PC-9 (cell line): ENCODE results near the gene CHMP4B. TPM values are rescaled to one million over a fixed set of nuclear protein-coding genes. Genes with fewer than 3 reads are reported as not detected.

Experiments
- BruUV-seq: library from RNA; stranded (reverse); fragments of 400-500 nt; replicated peaks from 2 replicates; lab custom pipeline; 2021; lab: Mats Ljungman, UMichigan
- CTCF ChIA-PET: fragments of 300-600 bp; sonication (Branson Sonifier 250); formaldehyde crosslinking; loops from one replicate; lab custom pipeline; 2022; ENCODE audit warnings: antibody characterized with exemption; lab: Charles Lee
- POLR2A ChIA-PET: fragments of 300-600 bp; sonication (Branson Sonifier 250); formaldehyde crosslinking; loops from one replicate; lab custom pipeline; 2022; ENCODE audit warnings: antibody characterized with exemption; ENCODE audit not compliant: unreplicated experiment; lab: Charles Lee
- DNase-seq, 2 experiments: peaks; one replicate each; pipeline versions ENCODE4 v3.0.0 to v3.0.0-alpha.2; 2015 to 2022; ENCODE audit warnings: mixed read lengths in 1 of 2
- H2AFZ ChIP-seq: fragments of 200-600 bp; sonication (generic); 2 replicates; pipeline ENCODE4 v1.8.1; 2017; ENCODE audit warnings: antibody characterized with exemption
- H3F3A ChIP-seq: fragments of 200-600 bp; sonication (generic); 2 replicates; pipeline ENCODE4 v1.8.1; 2017; ENCODE audit warnings: antibody characterized with exemption, mild to moderate bottlenecking, low read depth; ENCODE audit not compliant: insufficient read depth
- H3K27ac ChIP-seq: fragments of 200-600 bp; sonication (generic); 2 replicates; pipeline ENCODE4 v1.6.1; 2016; ENCODE audit warnings: mixed run types
- H3K27me3 ChIP-seq: fragments of 200-600 bp; sonication (generic); 2 replicates; pipeline ENCODE4 v1.6.1; 2016; ENCODE audit warnings: low read depth, mixed run types; ENCODE audit not compliant: insufficient read depth
- H3K36me3 ChIP-seq: fragments of 200-600 bp; sonication (generic); 2 replicates; pipeline ENCODE4 v1.6.1; 2016; ENCODE audit warnings: low read depth, mixed run types
- H3K4me1 ChIP-seq: fragments of 200-600 bp; sonication (generic); replicated peaks from 2 replicates; pipeline ENCODE4 v1.6.1; 2016; ENCODE audit warnings: mixed run types; ENCODE audit not compliant: insufficient read depth
- H3K4me2 ChIP-seq: fragments of 200-600 bp; sonication (generic); 2 replicates; pipeline ENCODE4 v1.6.1; 2017; ENCODE audit warnings: mixed run types
- H3K4me3 ChIP-seq: fragments of 200-600 bp; sonication (generic); 2 replicates; pipeline ENCODE4 v1.6.1; 2016; ENCODE audit warnings: mixed run types
- H3K79me2 ChIP-seq: fragments of 200-600 bp; sonication (generic); 2 replicates; pipeline ENCODE4 v1.6.1; 2017; ENCODE audit warnings: low read depth, mixed run types
- H3K9me2 ChIP-seq: fragments of 200-600 bp; sonication (generic); 2 replicates; pipeline ENCODE4 v1.8.1; 2017; ENCODE audit warnings: mild to moderate bottlenecking; ENCODE audit not compliant: insufficient read depth
- H3K9me3 ChIP-seq: fragments of 200-600 bp; sonication (generic); 2 replicates; pipeline ENCODE4 v1.8.1; 2016; ENCODE audit warnings: low read depth; ENCODE audit not compliant: insufficient read depth
- H4K20me1 ChIP-seq: fragments of 200-600 bp; sonication (generic); 2 replicates; pipeline ENCODE4 v1.8.1; 2017; ENCODE audit not compliant: insufficient read depth
- EZH2 ChIP-seq: fragments of 200-600 bp; sonication (generic); IDR thresholded peaks from 2 replicates; pipeline ENCODE4 v1.8.0; 2017; ENCODE audit warnings: antibody characterized with exemption, low read depth
- intact Hi-C: fragments of 100-400 bp; cut with micrococcal nuclease; formaldehyde crosslinking; loops from one replicate; pipeline ENCODE4 v1.10.0; 2022; ENCODE audit not compliant: unreplicated experiment
- total RNA-seq: library from RNA; stranded (reverse); gene quantifications from 2 replicates; pipeline ENCODE4 v1.2.3, GENCODE V29; 2021
- TF ChIP-seq, protein P1 (sequence below): fragments of 200-600 bp; sonication (generic); conservative IDR thresholded peaks from 2 replicates; pipeline ENCODE4 v1.6.1; 2017; ENCODE audit warnings: mixed run types, antibody characterized with exemption, mild to moderate bottlenecking, moderate library complexity

CHMP4B gene
- total RNA-seq, 1 experiment from 2014 or later: 180 TPM

DNA sequence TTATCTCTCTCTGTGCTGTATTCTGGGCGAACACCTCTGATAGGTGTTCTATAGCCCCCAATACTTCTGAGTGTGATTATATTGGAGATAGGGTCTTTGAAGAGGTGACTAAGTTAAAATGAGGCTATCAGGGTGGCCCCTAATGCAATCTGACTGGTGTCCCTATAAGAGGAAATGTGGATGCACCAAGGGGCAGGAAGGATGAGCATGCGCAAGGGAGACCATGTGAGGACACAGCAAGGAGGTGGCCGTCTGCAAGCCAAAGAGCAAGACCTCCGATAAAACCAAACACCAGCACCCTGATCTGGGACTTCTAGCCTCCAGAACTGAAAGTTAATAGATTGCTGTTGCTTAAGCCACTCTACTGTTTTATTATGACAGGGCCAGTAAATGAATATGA, 69.2 kb downstream of the CHMP4B start:
- Histone ChIP-seq H3K36me3 (no peaks in the 10 kb centered on the region), H3K27ac (no peak overlapping the region), H3K27me3 (no peaks in the 10 kb centered on the region), H3K4me2 (no peak overlapping the region), H3K79me2 (no peaks in the 10 kb centered on the region), H3K9me2 (no peaks in the 10 kb centered on the region), H3K4me1 (peaks cover 7% of the 10 kb centered on the region; the same call in 1 of the 2 replicates), H2AFZ (no peak overlapping the region), H3K9me3 (no peaks in the 10 kb centered on the region), H4K20me1 (no peaks in the 10 kb centered on the region), H3K4me3 (no peak overlapping the region), H3F3A (no peaks in the 10 kb centered on the region; the same call in 1 of the 2 replicates)
- intact Hi-C loops: no loop called here
- no peak for DNase-seq
- POLR2A ChIA-PET: no interaction called here
- CTCF ChIA-PET: no interaction called here
- BruUV-seq: no TSS peak
- TF ChIP-seq EZH2: no peak
- TF ChIP-seq, protein P1, sequence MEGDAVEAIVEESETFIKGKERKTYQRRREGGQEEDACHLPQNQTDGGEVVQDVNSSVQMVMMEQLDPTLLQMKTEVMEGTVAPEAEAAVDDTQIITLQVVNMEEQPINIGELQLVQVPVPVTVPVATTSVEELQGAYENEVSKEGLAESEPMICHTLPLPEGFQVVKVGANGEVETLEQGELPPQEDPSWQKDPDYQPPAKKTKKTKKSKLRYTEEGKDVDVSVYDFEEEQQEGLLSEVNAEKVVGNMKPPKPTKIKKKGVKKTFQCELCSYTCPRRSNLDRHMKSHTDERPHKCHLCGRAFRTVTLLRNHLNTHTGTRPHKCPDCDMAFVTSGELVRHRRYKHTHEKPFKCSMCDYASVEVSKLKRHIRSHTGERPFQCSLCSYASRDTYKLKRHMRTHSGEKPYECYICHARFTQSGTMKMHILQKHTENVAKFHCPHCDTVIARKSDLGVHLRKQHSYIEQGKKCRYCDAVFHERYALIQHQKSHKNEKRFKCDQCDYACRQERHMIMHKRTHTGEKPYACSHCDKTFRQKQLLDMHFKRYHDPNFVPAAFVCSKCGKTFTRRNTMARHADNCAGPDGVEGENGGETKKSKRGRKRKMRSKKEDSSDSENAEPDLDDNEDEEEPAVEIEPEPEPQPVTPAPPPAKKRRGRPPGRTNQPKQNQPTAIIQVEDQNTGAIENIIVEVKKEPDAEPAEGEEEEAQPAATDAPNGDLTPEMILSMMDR: no peak

DNA sequence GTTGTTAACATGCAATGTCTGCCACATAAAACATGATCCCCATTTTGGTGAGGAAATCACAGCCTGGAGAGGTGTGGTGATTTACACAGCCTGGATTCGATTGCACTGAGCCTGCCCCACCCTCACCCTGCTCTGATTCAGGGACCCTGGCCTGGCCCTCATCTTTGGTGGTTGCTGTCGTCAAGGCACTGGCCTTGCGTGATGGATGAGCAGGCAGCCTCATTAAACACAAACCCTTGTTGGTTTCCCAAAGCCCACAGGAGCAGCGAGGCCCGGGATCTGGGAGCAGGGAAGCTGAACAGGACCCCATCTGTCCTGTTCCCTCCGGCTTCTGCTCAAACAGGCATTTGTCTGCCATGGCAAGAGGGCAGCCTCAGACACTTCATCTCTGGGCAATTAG, 70.8 kb downstream of the CHMP4B start:
- no peaks in the 10 kb centered on the region for H3K79me2 ChIP-seq
- peaks cover 7% of the 10 kb centered on the region; the same call in 1 of the 2 replicates for H3K4me1 ChIP-seq
- TF ChIP-seq, protein P1: no peak
- TF ChIP-seq EZH2: no peak
- no peak overlapping the region for H3K4me3 ChIP-seq
- no TSS peak for BruUV-seq
- DNase-seq: no peak
- ChIA-PET POLR2A (no interaction called here), CTCF (no interaction called here)
- H2AFZ ChIP-seq: no peak overlapping the region
- intact Hi-C loops: no loop called here
- no peaks in the 10 kb centered on the region for H4K20me1 ChIP-seq
- H3F3A ChIP-seq: no peaks in the 10 kb centered on the region; the same call in 1 of the 2 replicates
- H3K9me3 ChIP-seq: no peaks in the 10 kb centered on the region
- no peaks in the 10 kb centered on the region for H3K27me3 ChIP-seq
- no peaks in the 10 kb centered on the region for H3K9me2 ChIP-seq
- H3K36me3 ChIP-seq: no peaks in the 10 kb centered on the region
- H3K27ac ChIP-seq: no peak overlapping the region
- no peak overlapping the region for H3K4me2 ChIP-seq

GRCh38 chr20:33882481-33882880, 71.3 kb downstream of the CHMP4B start:
- Histone ChIP-seq H3K79me2 (no peaks in the 10 kb centered on the region), H2AFZ (no peak overlapping the region), H3K27ac (no peak overlapping the region), H3K4me1 (peaks cover 7% of the 10 kb centered on the region; the same call in 1 of the 2 replicates), H3K4me3 (no peak overlapping the region), H3K36me3 (no peaks in the 10 kb centered on the region), H3K9me2 (no peaks in the 10 kb centered on the region), H3K9me3 (no peaks in the 10 kb centered on the region), H4K20me1 (no peaks in the 10 kb centered on the region), H3K4me2 (no peak overlapping the region), H3F3A (no peaks in the 10 kb centered on the region; the same call in 1 of the 2 replicates), H3K27me3 (no peaks in the 10 kb centered on the region)
- intact Hi-C loops: no loop called here
- BruUV-seq: no TSS peak
- ChIA-PET CTCF (no interaction called here), POLR2A (no interaction called here)
- TF ChIP-seq EZH2: no peak
- TF ChIP-seq, protein P1: no peak
- DNase-seq: no peak
